Measurements from ENCODE around the gene POLD3.
A peak's percentile ranks its signal among the peaks of the same experiment; 100 is the strongest.

The POLD3 gene

DNA sequence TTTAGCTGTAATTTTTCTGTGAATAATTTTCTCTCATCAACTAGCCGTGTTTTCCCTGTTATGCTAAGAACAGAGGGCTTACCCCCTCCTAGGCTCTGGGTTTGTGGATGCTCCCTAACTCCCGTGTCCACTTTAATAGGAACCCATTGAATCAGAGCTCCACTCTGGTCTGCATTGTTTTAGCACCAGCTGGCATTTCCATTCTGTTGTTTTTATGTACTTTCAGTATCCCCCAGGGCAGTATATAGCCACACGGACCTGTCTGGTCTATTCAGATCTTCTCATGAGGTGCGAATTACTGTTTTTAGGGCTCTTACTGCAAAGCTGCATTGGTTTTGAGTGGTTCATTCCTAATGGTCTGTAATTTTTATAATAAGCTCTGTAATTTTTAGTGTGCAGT is 16.0 kb downstream of the POLD3 start:
- Mint-ChIP-seq H3K27ac (no peak overlapping the region), H3K9me3 (no peaks in the 10 kb centered on the region), H3K4me3 (no peak overlapping the region), H3K4me1 (no peaks in the 10 kb centered on the region), H3K27me3 (no peaks in the 10 kb centered on the region), H3K36me3 (ENCODE audit: low read depth) (peaks cover 54% of the 10 kb centered on the region)
- DNase-seq = no peak
- no peak for ATAC-seq

DNA sequence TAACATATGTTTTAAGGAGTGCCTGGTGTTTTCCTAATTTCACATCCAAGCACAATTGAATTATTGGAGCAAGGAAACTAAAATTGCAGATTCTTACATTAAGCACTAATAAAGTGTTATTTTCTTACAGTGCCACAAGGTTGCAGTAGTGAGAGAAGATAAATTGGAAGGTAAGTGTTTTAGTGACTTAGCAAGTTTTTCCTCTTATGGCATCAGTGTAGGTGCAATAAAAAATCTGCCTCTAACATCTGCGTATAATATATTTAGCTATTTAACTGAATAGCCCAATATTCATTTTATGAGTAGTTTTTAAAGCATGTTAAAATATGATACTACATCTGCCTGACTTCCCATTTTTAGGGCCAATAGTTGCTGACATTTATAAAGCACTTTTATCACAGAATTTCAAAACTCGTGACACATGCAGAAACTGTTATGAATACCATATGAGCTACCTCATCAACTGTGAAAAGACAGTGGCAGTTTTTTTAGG is 19.0 kb downstream of the POLD3 start:
- H3K27ac Mint-ChIP-seq = no peak overlapping the region
- DNase-seq = no peak

DNA sequence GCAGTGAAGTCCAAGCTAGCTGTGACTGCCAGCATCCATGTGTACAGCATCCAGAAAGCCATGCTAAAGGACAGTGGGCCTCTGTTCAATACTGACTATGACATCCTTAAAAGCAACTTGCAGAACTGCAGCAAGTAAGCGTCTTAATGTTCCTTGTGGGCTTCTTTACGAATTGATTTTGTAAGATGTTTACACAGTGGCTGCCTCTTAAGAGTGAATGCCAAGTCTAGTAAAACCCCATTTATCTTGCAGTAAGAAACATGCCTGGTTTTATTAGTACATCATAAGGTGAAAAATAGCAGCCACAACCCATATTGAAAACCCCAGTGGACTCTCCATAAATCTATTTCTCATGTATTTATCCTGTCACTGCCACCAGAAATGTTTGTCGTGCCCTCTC is 20.5 kb downstream of the POLD3 start:
- H3K4me1 Mint-ChIP-seq = no peaks in the 10 kb centered on the region
- no peak overlapping the region for H3K27ac Mint-ChIP-seq
- DNase-seq = no peak
- ATAC-seq = no peak
- H3K36me3 Mint-ChIP-seq (ENCODE audit: low read depth) = peaks cover 46% of the 10 kb centered on the region
- H3K4me3 Mint-ChIP-seq = no peak overlapping the region
- no peaks in the 10 kb centered on the region for H3K9me3 Mint-ChIP-seq
- H3K27me3 Mint-ChIP-seq = no peaks in the 10 kb centered on the region

More for the DNA sequence above, 19.0 kb downstream of the POLD3 start:
- Mint-ChIP-seq H3K36me3 (ENCODE audit: low read depth) (peaks cover 42% of the 10 kb centered on the region), H3K9me3 (no peaks in the 10 kb centered on the region), H3K4me1 (no peaks in the 10 kb centered on the region), H3K4me3 (no peak overlapping the region), H3K27me3 (no peaks in the 10 kb centered on the region)
- no peak for ATAC-seq

DNA sequence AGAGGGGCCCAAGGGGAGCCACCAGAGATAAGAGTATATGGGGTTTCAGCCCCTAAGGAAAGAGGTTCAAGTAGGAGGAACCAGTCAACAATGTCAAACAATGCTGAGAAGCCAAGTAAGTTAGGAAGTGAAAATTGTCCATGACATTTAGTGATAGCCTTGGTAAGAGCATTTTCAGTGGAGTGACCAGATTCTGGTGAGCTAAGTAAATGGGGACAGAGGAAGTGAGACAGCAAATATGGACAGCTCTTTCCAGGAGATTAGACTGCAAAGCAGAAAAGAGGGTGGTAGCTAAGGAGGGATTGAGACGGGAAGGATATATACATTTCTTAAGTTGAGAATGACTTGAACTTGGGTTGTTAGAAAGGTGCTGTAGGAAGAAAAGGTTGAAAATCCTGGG is 22.9 kb downstream of the POLD3 start:
- no peaks in the 10 kb centered on the region for H3K9me3 Mint-ChIP-seq
- no peak for DNase-seq
- H3K4me3 Mint-ChIP-seq = no peak overlapping the region
- no peaks in the 10 kb centered on the region for H3K27me3 Mint-ChIP-seq
- H3K4me1 Mint-ChIP-seq = no peaks in the 10 kb centered on the region
- ATAC-seq = no peak
- no peak overlapping the region for H3K27ac Mint-ChIP-seq
- H3K36me3 Mint-ChIP-seq (ENCODE audit: low read depth) = peaks cover 48% of the 10 kb centered on the region

DNA sequence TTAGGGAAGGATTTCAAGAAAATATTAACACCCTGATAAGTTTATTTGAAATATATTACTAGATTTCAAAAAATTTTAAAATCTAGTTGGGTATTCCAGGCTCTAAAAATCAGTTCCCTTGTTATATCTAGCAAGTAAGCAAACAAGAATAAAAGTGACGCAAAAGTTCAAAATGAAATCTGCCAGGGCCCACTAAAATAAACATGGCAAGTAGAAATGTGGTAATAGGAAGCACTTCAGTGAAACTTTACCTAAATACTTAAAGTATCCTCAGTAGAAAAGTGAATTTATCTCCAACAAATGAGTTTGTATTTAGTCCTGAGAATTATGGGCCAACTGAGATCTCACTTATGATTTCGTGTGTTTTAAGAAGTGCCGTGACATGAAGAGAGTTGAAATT is 23.6 kb downstream of the POLD3 start:
- Mint-ChIP-seq H3K9me3 (no peaks in the 10 kb centered on the region), H3K4me3 (no peak overlapping the region), H3K27me3 (no peaks in the 10 kb centered on the region), H3K4me1 (peaks cover 3% of the 10 kb centered on the region), H3K36me3 (ENCODE audit: low read depth) (peaks cover 51% of the 10 kb centered on the region), H3K27ac (no peak overlapping the region)
- DNase-seq = no peak
- no peak for ATAC-seq

DNA sequence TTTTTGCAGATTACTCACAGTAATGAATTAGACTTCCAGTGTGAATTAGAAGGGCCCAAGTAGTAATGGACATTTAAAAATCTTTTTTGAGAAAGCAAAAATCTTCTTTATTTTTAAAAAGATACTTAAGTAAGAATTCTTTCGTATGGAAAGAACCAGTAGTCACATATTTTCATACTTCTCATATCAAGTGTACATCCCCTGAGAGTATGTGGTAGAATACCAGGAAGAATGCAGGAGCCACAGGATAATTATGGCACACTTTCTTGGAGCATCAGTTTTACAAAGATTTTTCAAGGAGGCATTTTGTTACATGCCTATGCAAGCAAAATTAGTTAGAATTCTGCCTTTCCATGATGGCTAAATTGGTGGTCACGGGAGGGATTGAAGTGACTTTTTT is 28.1 kb downstream of the POLD3 start:
- no peaks in the 10 kb centered on the region for H3K27me3 Mint-ChIP-seq
- H3K36me3 Mint-ChIP-seq (ENCODE audit: low read depth) = peaks cover 59% of the 10 kb centered on the region
- ATAC-seq = no peak
- H3K27ac Mint-ChIP-seq = no peak overlapping the region
- no peak overlapping the region for H3K4me3 Mint-ChIP-seq
- no peak for DNase-seq
- no peaks in the 10 kb centered on the region for H3K9me3 Mint-ChIP-seq
- H3K4me1 Mint-ChIP-seq = peaks cover 3% of the 10 kb centered on the region

DNA sequence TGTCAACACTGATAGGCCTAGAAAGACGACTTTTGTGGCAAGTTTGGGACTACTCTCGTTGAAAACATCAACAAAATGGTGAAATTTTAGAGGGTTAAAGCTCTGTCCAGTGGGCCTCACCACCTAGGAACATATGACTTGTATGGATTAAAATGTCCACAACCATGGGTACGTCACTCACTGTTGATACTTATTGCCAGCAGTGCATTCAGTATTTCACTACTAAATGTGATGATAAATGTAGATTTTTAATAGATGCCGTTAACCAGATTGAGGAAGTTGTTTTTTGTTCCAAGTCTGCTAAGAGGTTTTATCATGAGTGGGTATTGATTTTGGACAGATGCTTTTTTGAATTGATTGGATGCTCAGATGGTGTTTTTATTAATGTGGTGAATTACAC is 33.7 kb downstream of the POLD3 start:
- no peak for DNase-seq
- H3K36me3 Mint-ChIP-seq (ENCODE audit: low read depth) = peaks cover 59% of the 10 kb centered on the region
- H3K4me3 Mint-ChIP-seq = no peak overlapping the region
- ATAC-seq = no peak
- H3K4me1 Mint-ChIP-seq = peaks cover 4% of the 10 kb centered on the region
- H3K9me3 Mint-ChIP-seq = no peaks in the 10 kb centered on the region
- no peak overlapping the region for H3K27ac Mint-ChIP-seq
- H3K27me3 Mint-ChIP-seq = no peaks in the 10 kb centered on the region

DNA sequence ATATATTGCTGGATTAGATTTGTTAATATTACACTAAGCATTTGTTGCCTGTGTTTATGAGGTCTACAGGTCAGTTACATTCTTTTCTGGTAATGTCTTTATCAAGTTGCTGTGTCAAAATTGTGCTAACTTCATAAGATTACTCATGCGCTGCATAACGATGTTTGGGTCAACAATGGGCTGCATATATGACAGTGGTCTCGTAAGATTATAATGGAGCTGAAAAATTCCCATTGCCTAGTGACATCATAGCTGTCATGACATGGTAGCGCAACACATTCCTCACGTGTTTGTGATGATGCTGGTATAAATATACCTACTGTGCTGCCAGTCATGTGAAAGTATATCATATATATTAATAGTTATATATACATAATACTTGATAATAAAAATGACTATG is 34.2 kb downstream of the POLD3 start:
- Mint-ChIP-seq H3K36me3 (ENCODE audit: low read depth) (peaks cover 58% of the 10 kb centered on the region), H3K27me3 (no peaks in the 10 kb centered on the region), H3K4me1 (peaks cover 4% of the 10 kb centered on the region), H3K27ac (no peak overlapping the region), H3K4me3 (no peak overlapping the region), H3K9me3 (no peaks in the 10 kb centered on the region)
- ATAC-seq (no peak), DNase-seq (no peak)

DNA sequence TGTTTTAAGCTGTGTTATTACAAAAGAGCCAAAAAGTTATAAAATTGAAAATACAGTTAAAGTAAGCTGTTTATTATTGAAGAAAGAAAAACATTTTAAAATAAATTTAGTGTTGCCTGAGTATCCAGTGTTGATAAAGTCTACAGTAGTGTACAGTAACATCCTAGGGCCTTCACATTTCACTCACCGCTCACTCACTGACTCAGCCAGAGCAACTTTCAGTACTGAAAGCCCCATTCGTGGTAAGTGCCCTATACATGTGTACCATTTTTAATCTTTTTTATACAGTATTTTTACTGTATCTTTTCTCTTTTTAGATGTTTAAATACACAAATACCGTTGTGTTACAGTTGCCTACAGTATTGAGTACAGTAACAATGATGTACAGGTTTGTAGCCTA is 35.0 kb downstream of the POLD3 start:
- Mint-ChIP-seq H3K27me3 (no peaks in the 10 kb centered on the region), H3K27ac (no peak overlapping the region), H3K4me3 (no peak overlapping the region), H3K9me3 (no peaks in the 10 kb centered on the region), H3K4me1 (peaks cover 4% of the 10 kb centered on the region), H3K36me3 (ENCODE audit: low read depth) (peaks cover 60% of the 10 kb centered on the region)
- DNase-seq = no peak
- ATAC-seq = peak; percentile 75

DNA sequence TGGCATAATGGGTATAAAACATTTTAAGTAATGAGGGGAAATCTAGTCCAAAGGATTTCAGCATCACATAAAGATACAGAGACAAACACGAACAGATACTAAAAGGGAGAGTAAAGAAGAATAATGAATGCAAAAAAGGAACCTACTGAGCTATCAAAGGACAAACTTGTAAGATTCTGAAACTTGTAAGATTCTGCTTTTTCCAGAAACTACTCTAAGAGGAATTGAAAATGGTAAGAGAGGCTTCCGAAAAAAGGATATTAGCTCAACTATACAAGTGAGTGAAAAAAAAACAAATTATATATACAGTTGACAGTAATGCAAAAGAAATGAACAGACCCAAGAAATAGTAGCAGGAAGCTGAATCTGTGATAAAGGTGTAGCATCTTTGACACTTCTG is 37.7 kb downstream of the POLD3 start:
- Mint-ChIP-seq H3K27ac (no peak overlapping the region), H3K4me3 (no peak overlapping the region), H3K27me3 (no peaks in the 10 kb centered on the region), H3K4me1 (peaks cover 4% of the 10 kb centered on the region), H3K36me3 (ENCODE audit: low read depth) (peaks cover 63% of the 10 kb centered on the region), H3K9me3 (no peaks in the 10 kb centered on the region)
- DNase-seq = no peak
- ATAC-seq = no peak

DNA sequence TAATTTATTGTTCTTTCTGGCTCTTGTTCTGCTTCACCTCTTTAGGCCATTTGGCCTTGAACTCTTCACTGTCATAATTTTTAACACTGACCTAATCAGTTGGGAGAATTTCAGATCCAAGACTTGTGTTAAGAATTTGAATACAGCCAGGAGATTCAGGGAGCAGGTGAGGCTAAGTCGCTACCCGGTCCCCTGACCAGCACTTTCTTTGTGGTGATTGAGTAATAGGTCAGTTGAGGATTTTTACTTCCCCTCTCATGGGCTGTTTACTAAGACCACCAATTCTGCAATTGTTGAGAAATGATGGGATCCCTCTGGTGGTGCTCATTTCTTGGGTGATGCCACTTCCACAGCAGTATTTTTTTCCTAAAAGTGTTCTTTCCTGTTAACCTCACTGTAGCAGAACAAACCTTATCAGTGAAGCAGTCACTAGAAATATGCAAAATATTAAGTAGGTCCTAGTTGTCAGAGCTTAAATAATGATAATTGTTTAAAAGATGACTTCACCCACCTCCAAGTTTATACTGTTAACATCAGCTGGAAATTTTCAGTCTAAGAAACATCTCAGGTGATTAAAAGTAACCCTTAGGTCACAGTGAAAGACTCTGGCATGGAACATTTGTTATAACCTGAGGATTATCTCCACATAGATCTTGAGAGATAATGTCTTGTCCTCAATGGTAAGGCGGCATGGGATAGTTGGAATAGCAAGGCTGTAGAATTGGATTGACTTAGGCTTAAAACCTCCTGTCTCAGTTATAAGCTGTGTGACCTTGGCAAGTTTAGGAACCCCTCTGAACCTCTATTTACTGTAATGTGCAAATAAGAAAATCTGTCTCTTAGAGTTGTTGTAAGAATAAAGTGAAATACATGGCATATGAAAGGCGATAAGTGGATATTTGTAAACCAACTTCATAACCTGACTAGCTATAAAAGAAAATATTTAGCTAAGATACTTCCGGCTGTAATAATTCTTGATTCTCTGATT is 41.3 kb downstream of the POLD3 start:
- no peak overlapping the region for H3K4me3 Mint-ChIP-seq
- DNase-seq = no peak
- no peak for ATAC-seq
- no peak overlapping the region for H3K27ac Mint-ChIP-seq
- H3K36me3 Mint-ChIP-seq (ENCODE audit: low read depth) = peaks cover 70% of the 10 kb centered on the region
- H3K4me1 Mint-ChIP-seq = peaks cover 15% of the 10 kb centered on the region
- H3K27me3 Mint-ChIP-seq = no peaks in the 10 kb centered on the region
- no peaks in the 10 kb centered on the region for H3K9me3 Mint-ChIP-seq

DNA sequence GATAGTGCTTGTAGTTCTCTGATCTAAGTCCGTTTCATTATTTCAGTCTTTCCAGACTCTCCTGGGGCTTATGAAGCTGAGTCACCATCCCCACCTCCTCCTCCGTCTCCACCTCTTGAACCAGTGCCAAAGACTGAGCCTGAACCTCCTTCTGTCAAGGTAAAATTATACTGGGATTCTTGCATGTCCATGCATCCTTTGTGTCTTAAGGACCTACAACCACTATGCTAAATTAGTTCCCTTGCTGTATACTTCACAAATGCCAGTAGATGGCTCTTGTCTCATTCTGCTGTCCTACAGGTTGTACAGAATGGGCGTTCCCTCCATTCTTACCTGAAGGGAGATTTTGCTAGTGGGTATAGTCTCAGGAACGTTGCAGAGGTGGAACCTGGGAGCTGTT is 42.2 kb downstream of the POLD3 start:
- H3K36me3 Mint-ChIP-seq (ENCODE audit: low read depth) = peaks cover 66% of the 10 kb centered on the region
- no peaks in the 10 kb centered on the region for H3K27me3 Mint-ChIP-seq
- no peak overlapping the region for H3K27ac Mint-ChIP-seq
- H3K4me1 Mint-ChIP-seq = peaks cover 15% of the 10 kb centered on the region
- H3K9me3 Mint-ChIP-seq = no peaks in the 10 kb centered on the region
- no peak for ATAC-seq
- no peak overlapping the region for H3K4me3 Mint-ChIP-seq
- no peak for DNase-seq

DNA sequence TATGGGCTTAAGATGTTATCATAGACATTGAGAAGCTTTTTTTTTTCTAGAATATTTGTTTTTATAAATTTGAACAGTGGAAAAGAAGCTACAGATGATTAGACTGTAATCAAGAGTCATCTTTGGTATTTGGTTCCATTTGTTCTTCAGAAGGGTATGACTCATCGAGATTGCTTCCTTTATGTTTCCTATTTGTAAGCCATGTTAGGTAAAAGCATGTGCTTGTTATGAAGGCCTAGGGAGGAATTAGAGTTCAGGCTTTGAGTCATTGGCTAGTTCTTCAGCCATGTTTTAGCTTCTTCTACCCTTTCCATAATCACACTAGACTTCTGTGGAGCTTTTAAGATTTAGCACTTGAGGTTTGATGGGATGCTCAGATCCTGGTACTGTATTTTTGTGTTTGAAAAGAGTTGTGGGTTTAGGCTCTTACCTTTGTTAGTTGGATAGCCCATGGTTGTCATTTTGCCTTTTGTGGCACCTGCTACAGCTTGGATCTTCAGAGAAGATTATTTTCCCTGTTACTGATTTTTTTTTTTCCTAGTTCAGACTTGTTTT is 44.3 kb downstream of the POLD3 start:
- DNase-seq (no peak), ATAC-seq (peak; percentile 60)
- Mint-ChIP-seq H3K4me3 (no peak overlapping the region), H3K27me3 (no peaks in the 10 kb centered on the region), H3K9me3 (no peaks in the 10 kb centered on the region), H3K27ac (peak overlapping the region; percentile 46), H3K4me1 (peaks cover 15% of the 10 kb centered on the region), H3K36me3 (ENCODE audit: low read depth) (peaks cover 70% of the 10 kb centered on the region)

DNA sequence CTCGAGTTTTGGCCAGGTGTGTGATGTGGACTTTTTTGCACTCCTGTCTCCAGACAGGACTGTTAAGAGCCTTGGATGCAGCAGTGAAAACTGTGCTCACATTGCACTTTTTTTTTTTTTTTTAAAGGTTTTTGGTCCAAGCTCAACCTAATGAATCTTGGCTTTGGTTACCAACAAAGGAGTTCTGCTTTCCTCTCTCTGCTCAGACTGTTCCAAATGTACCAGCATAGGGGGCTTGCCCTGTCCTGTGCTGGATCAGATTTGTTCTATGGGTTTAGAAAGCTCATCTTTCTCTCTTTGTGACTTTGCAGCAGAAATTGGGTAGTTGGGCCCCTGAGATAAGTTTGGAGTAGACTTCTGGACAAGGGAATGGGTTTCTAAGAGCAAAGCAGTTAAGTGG is 45.3 kb downstream of the POLD3 start:
- DNase-seq (no peak), ATAC-seq (no peak)
- no peaks in the 10 kb centered on the region for H3K27me3 Mint-ChIP-seq
- no peak overlapping the region for H3K27ac Mint-ChIP-seq
- H3K9me3 Mint-ChIP-seq = no peaks in the 10 kb centered on the region
- H3K4me3 Mint-ChIP-seq = no peak overlapping the region
- H3K4me1 Mint-ChIP-seq = peaks cover 15% of the 10 kb centered on the region
- H3K36me3 Mint-ChIP-seq (ENCODE audit: low read depth) = peaks cover 71% of the 10 kb centered on the region

DNA sequence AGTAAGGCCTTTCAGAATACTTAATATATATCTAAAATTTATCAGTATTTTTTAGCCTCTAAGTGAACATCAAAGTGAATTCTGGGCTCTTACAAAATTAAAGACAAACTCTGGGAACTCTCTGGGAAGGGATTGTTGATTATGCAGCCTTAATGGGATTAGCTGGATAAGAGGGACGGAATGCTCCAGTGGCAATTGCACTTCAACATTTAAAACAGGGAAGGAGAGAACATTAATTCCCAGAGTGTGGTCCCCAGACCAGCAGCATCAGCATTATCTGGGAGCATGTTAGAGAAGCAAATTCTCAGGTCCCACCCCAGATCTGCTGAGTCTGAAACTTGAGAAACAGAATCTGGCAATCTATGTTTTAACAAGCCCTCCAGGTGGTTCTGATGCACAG is 46.5 kb downstream of the POLD3 start:
- Mint-ChIP-seq H3K27me3 (no peaks in the 10 kb centered on the region), H3K9me3 (no peaks in the 10 kb centered on the region), H3K4me3 (no peak overlapping the region), H3K36me3 (ENCODE audit: low read depth) (peaks cover 75% of the 10 kb centered on the region), H3K4me1 (peaks cover 15% of the 10 kb centered on the region), H3K27ac (no peak overlapping the region)
- DNase-seq (no peak), ATAC-seq (no peak)

Data from activated naive CD8-positive, alpha-beta T cell treated with anti-CD3 and anti-CD28 coated beads, Interleukin-2, amount 50 U/mL, for 24 hours (primary cell).